DND-41 (cell line): ENCODE results near the gene PLA2G2F.

Source experiments
- EZH2 ChIP-seq: IDR thresholded peaks from 3 replicates; pipeline ENCODE4 v1.6.1; 2012; ENCODE audit warnings: borderline replicate concordance, low read depth, mild to moderate bottlenecking, moderate library complexity, low read length, inconsistent platforms; ENCODE audit not compliant: severe bottlenecking
- TF ChIP-seq, protein P1 (sequence below): IDR thresholded peaks from 2 replicates; pipeline ENCODE4 v1.5.1; 2012; ENCODE audit warnings: borderline replicate concordance, low read length, moderate library complexity, mild to moderate bottlenecking; ENCODE audit not compliant: poor library complexity, severe bottlenecking; ENCODE audit errors: extremely low read depth

DNA sequence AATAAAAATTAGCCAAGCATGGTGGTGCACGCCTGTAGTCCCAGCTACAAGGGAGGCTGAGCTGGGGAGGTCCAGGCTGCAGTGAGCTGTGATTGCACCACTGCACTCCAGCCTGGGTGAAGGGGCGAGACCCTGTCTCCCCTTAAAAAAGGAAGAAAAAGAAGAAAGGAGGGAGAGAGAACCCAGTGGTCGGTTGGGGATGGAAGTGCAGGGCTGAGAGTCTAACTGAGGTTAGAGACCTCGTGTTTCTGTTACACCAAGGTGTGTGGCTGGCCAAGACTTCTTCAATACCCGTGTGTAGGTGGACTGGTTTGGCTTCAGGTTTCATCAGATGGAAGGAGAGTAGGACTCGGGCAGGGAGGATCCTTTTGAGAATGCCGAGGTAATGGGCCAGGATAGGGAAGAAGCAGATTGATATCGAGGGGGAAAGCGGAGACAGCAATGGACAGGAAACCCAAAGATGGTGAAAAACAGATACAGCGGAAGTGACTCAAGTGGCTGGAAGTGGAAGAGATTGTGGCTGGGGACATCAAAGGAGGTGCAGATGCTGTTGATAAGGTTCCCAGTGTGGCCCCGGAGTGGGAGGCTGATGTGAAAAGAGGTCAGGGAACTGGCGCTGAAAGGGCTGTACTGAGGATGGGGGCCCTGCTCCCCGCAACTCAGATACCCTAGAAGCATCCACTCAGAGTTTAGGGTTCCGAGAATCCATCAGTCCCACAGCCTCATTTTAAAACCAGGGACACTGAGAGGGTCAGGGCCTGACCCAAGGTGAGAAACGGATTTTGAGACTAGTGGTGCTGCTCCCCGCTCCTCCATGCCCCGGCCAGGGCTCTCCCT, 46.1 kb downstream of the PLA2G2F start:
- TF ChIP-seq, protein P1, sequence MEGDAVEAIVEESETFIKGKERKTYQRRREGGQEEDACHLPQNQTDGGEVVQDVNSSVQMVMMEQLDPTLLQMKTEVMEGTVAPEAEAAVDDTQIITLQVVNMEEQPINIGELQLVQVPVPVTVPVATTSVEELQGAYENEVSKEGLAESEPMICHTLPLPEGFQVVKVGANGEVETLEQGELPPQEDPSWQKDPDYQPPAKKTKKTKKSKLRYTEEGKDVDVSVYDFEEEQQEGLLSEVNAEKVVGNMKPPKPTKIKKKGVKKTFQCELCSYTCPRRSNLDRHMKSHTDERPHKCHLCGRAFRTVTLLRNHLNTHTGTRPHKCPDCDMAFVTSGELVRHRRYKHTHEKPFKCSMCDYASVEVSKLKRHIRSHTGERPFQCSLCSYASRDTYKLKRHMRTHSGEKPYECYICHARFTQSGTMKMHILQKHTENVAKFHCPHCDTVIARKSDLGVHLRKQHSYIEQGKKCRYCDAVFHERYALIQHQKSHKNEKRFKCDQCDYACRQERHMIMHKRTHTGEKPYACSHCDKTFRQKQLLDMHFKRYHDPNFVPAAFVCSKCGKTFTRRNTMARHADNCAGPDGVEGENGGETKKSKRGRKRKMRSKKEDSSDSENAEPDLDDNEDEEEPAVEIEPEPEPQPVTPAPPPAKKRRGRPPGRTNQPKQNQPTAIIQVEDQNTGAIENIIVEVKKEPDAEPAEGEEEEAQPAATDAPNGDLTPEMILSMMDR, result no peak
- TF ChIP-seq EZH2, result no peak
